Measurements from ENCODE around the gene SELENON. TPM values are rescaled to one million over a fixed set of nuclear protein-coding genes. Genes with fewer than 3 reads are reported as not detected.

Gene SELENON
- total and polyA plus RNA-seq, 9 of the 15 experiments (the other 6 are each of a cell fraction or from before 2014, with no cell fraction given), result 0.43 to 26.7 (median 7.0) TPM

- TF ChIP-seq, protein P1, sequence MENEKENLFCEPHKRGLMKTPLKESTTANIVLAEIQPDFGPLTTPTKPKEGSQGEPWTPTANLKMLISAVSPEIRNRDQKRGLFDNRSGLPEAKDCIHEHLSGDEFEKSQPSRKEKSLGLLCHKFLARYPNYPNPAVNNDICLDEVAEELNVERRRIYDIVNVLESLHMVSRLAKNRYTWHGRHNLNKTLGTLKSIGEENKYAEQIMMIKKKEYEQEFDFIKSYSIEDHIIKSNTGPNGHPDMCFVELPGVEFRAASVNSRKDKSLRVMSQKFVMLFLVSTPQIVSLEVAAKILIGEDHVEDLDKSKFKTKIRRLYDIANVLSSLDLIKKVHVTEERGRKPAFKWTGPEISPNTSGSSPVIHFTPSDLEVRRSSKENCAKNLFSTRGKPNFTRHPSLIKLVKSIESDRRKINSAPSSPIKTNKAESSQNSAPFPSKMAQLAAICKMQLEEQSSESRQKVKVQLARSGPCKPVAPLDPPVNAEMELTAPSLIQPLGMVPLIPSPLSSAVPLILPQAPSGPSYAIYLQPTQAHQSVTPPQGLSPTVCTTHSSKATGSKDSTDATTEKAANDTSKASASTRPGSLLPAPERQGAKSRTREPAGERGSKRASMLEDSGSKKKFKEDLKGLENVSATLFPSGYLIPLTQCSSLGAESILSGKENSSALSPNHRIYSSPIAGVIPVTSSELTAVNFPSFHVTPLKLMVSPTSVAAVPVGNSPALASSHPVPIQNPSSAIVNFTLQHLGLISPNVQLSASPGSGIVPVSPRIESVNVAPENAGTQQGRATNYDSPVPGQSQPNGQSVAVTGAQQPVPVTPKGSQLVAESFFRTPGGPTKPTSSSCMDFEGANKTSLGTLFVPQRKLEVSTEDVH (IDR thresholded peaks at IDR 0.05; ENCODE audit: low read depth, partially characterized antibody), result no peak
- TF ChIP-seq ZNF354B (CRISPR knock-in tag; IDR thresholded peaks at IDR 0.05) (no peak), POU5F1 (IDR thresholded peaks at IDR 0.05; ENCODE audit: borderline replicate concordance, low read depth, low read length, partially characterized antibody) (no peak), ZFX (CRISPR knock-in tag; IDR thresholded peaks at IDR 0.05) (peak; percentile 82), GABPB1 (CRISPR knock-in tag; IDR thresholded peaks at IDR 0.05) (peak; percentile 39; the same call in 1 of the 2 replicates), MAZ (CRISPR knock-in tag; conservative IDR thresholded peaks at IDR 0.05 in 1 of 2, IDR thresholded peaks at IDR 0.05 in 1 of 2) (0 out of 4 replicates have a peak, but pooled peaks of 1 of the 2 experiments have one; percentile 41), ZBTB11 (CRISPR knock-in tag; IDR thresholded peaks at IDR 0.05) (peak in 1 of 3 experiments; percentile 69; a peak in 2 of 6 replicates), CREB1 (IDR thresholded peaks at IDR 0.05) (no peak), CREB1 (CRISPR knock-in tag; IDR thresholded peaks at IDR 0.05) (no peak), NBN (IDR thresholded peaks at IDR 0.05; ENCODE audit: low read depth) (no peak), XRCC5 (IDR thresholded peaks at IDR 0.05; ENCODE audit: low read depth, low read length) (no peak), ILK (tag; IDR thresholded peaks at IDR 0.05; ENCODE audit: borderline replicate concordance, low read depth) (no peak), HSF4 (CRISPR knock-in tag; IDR thresholded peaks at IDR 0.05; ENCODE audit: borderline replicate concordance) (no peak), ZNF143 (CRISPR knock-in tag; IDR thresholded peaks at IDR 0.05) (no peak), SAP30 (IDR thresholded peaks at IDR 0.05; ENCODE audit: borderline replicate concordance, insufficient read depth, low read depth, low read length, poor library complexity, severe bottlenecking) (no peak), NR2F6 (CRISPR knock-in tag; IDR thresholded peaks at IDR 0.05) (no peak), CHCHD3 (CRISPR knock-in tag; IDR thresholded peaks at IDR 0.05) (no peak), POLR2A (conservative IDR thresholded peaks at IDR 0.05) (no peak), CBX1 (IDR thresholded peaks at IDR 0.05; ENCODE audit: low read depth) (no peak), ARID1B (IDR thresholded peaks at IDR 0.05) (no peak), HNRNPL (IDR thresholded peaks at IDR 0.05; ENCODE audit: low read depth, low read length) (no peak)
- TF ChIP-seq, protein P2, sequence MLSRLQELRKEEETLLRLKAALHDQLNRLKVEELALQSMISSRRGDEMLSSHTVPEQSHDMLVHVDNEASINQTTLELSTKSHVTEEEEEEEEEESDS (CRISPR knock-in tag; IDR thresholded peaks at IDR 0.05), result no peak
These were observed at the start of gene SELENON (continued) for GRCh38 chr1:25799935-25800702.

All from K562 (cell line).